ENCODE results near the gene ZNF516.
A peak's percentile ranks its signal among the peaks of the same experiment; 100 is the strongest.

Gene ZNF516

GRCh38 chr18:76318607-76319006 lies 176.4 kb downstream of the ZNF516 start:
- DNase-seq = no peak
- intact Hi-C loops (cut with DNase I) = no loop called here

- intact Hi-C loops (cut with DNase I) = no loop called here
- peak in 8 of 42 donors; percentile 2 to 51 (median 28) for DNase-seq
Measured at GRCh38 chr18:76317136-76317535, 177.9 kb downstream of the ZNF516 start.

GRCh38 chr18:76315722-76316230 lies 179.3 kb downstream of the ZNF516 start:
- no peak for DNase-seq
- intact Hi-C loops (cut with DNase I) = no loop called here

- intact Hi-C loops (cut with DNase I) = no loop called here
- no peak for DNase-seq
Measured at GRCh38 chr18:76314496-76314895, 180.5 kb downstream of the ZNF516 start.

- DNase-seq = peak in 3 of 42 donors; percentile 7 to 14 (median 9)
- intact Hi-C loops (cut with DNase I) = no loop called here
Measured at GRCh38 chr18:76314015-76314414, 181.0 kb downstream of the ZNF516 start.

All from head of caudate nucleus (tissue), 42 donors.